HepG2 (cell line): ENCODE results near the gene PRR15L. TPM values are rescaled to one million over a fixed set of nuclear protein-coding genes. Genes with fewer than 3 reads are reported as not detected.
A peak's percentile ranks its signal among the peaks of the same experiment; 100 is the strongest.

Experiments
- ATAC-seq: fragments of 200-7000 bp; cut with Tn5 transposase; 3 replicates; pipeline ENCODE4 v1.9.1; 2020; ENCODE audit warnings: mild to moderate bottlenecking, moderate library complexity
- BruUV-seq: library from RNA; stranded (reverse); fragments of 400-500 nt; replicated peaks from 2 replicates; lab custom pipeline; 2021; lab: Mats Ljungman, UMichigan
- CTCF ChIA-PET: fragments of 300-600 bp; formaldehyde crosslinking; extraction: SDS; loops from one replicate; lab custom pipeline; 2021; ENCODE audit warnings: low total read pairs, inconsistent platforms, low intra/inter-chr PET ratio; lab: Yijun Ruan, JAX
- POLR2A ChIA-PET: fragments of 350-600 bp; sonication (Branson Sonifier 250); formaldehyde crosslinking; loops from one replicate; lab custom pipeline; 2020; ENCODE audit warnings: antibody characterized with exemption, inconsistent platforms; lab: Yijun Ruan, JAX
- DNase-seq: peaks from one replicate; pipeline ENCODE4 v3.0.0-alpha.2; 2015; ENCODE audit warnings: low spot score
- FAIRE-seq: peaks from 3 replicates; lab custom pipeline; 2011; peaks lifted over from hg19 to GRCh38; lab: Jason Lieb, UNC
- H2AFZ ChIP-seq: one replicate; pipeline ENCODE4 v1.6.1; 2011; ENCODE audit warnings: low read length, inconsistent platforms
- H3K27ac ChIP-seq: fragments of 300-600 bp; 3 replicates; pipeline ENCODE4 v1.8.0; 2011; ENCODE audit warnings: mixed run types, mild to moderate bottlenecking, mixed read lengths, low read length, inconsistent platforms; ENCODE audit not compliant: insufficient read depth; ENCODE audit errors: extremely low read length
- H3K27me3 ChIP-seq, 2 experiments: fragments of 200-600 bp in 1 of 2; 2 replicates in 1 of 2; 3 replicates in 1 of 2; pipeline versions ENCODE4 v1.6.0 to v1.8.0; 2011; ENCODE audit warnings: low read length in 2 of 2, mild to moderate bottlenecking in 2 of 2, moderate library complexity in 2 of 2, inconsistent platforms in 1 of 2; ENCODE audit not compliant: insufficient read depth in 2 of 2, control insufficient read depth in 1 of 2
- H3K36me3 ChIP-seq, 2 experiments: fragments of 200-600 bp in 1 of 2; replicated peaks in 1 of 2; 2 replicates in 1 of 2; 3 replicates in 1 of 2; pipeline versions ENCODE4 v1.5.1 to v1.8.0; 2011; ENCODE audit warnings: low read length in 2 of 2, inconsistent platforms in 1 of 2; ENCODE audit not compliant: insufficient read depth in 2 of 2, control insufficient read depth in 1 of 2
- H3K4me1 ChIP-seq: 2 replicates; pipeline ENCODE4 v1.5.1; 2012; ENCODE audit warnings: low read length, inconsistent platforms; ENCODE audit not compliant: insufficient read depth
- H3K4me2 ChIP-seq: 2 replicates; pipeline ENCODE4 v1.6.0; 2011; ENCODE audit warnings: low read depth, low read length, inconsistent platforms
- H3K4me3 ChIP-seq, 3 experiments: fragments of 200-600 bp in 1 of 3; sonication (generic), shearing (Covaris generic) in 1 of 3; replicated peaks in 1 of 3; 2 replicates each; pipeline ENCODE4 v1.5.1; 2011 to 2016; ENCODE audit warnings: low read length in 3 of 3, inconsistent platforms in 2 of 3, low read depth in 2 of 3, mild to moderate bottlenecking in 2 of 3, control low read depth in 1 of 3, mixed read lengths in 1 of 3; ENCODE audit not compliant: insufficient read depth in 1 of 3
- H3K79me2 ChIP-seq: one replicate; pipeline ENCODE4 v1.6.1; 2011; ENCODE audit warnings: low read length, inconsistent platforms; ENCODE audit not compliant: insufficient read depth
- H3K9ac ChIP-seq: 2 replicates; pipeline ENCODE4 v1.6.0; 2011; ENCODE audit warnings: mild to moderate bottlenecking, low read depth, low read length, inconsistent platforms; ENCODE audit not compliant: insufficient read depth
- H3K9me3 ChIP-seq: 2 replicates; pipeline ENCODE4 v1.5.1; 2012; ENCODE audit warnings: mild to moderate bottlenecking, low read length
- H4K20me1 ChIP-seq: 2 replicates; pipeline ENCODE4 v1.6.0; 2011; ENCODE audit warnings: inconsistent platforms, mild to moderate bottlenecking, low read length, moderate library complexity; ENCODE audit not compliant: insufficient read depth
- ATF7 ChIP-seq, 2 experiments: fragments of 450-650 bp in 1 of 2; sonication (generic) in 1 of 2; formaldehyde crosslinking in 1 of 2; IDR thresholded peaks; 2 replicates each; pipeline versions ENCODE4 v1.4.0 to v1.6.1; 2016 to 2020; ENCODE audit warnings: antibody characterized with exemption in 1 of 2, mild to moderate bottlenecking in 1 of 2, missing genetic modification reagents in 1 of 2
- E2F5 ChIP-seq: sonication (generic); formaldehyde crosslinking; conservative IDR thresholded peaks from 2 replicates; pipeline ENCODE4 v1.4.0; 2020; ENCODE audit warnings: missing genetic modification reagents
- GFI1 ChIP-seq: sonication (generic); formaldehyde crosslinking; IDR thresholded peaks from 2 replicates; pipeline ENCODE4 v1.5.0; 2020; ENCODE audit warnings: missing genetic modification reagents, mild to moderate bottlenecking, borderline replicate concordance
- MED8 ChIP-seq: sonication (generic); formaldehyde crosslinking; IDR thresholded peaks from 2 replicates; pipeline ENCODE4 v1.8.1; 2023; ENCODE audit warnings: mild to moderate bottlenecking, missing genetic modification reagents; ENCODE audit not compliant: insufficient replicate concordance
- NR3C1 ChIP-seq: sonication (generic); formaldehyde crosslinking; IDR thresholded peaks from 2 replicates; pipeline ENCODE4 v1.4.0; 2020; ENCODE audit warnings: missing genetic modification reagents
- POGZ ChIP-seq: sonication (generic); formaldehyde crosslinking; IDR thresholded peaks from 2 replicates; pipeline ENCODE4 v1.4.0; 2020; ENCODE audit warnings: mild to moderate bottlenecking, missing genetic modification reagents
- PRMT3 ChIP-seq: sonication (generic); formaldehyde crosslinking; IDR thresholded peaks from 2 replicates; pipeline ENCODE4 v1.8.1; 2022; ENCODE audit warnings: low read depth, mild to moderate bottlenecking, moderate library complexity, missing genetic modification reagents, borderline replicate concordance
- RELA ChIP-seq: sonication (generic); formaldehyde crosslinking; IDR thresholded peaks from 2 replicates; pipeline ENCODE4 v1.4.0; 2020; ENCODE audit warnings: missing genetic modification reagents
- TEAD2 ChIP-seq: sonication (generic); formaldehyde crosslinking; IDR thresholded peaks from 2 replicates; pipeline ENCODE4 v1.9.0; 2021; ENCODE audit warnings: missing genetic modification reagents
- TP53 ChIP-seq: sonication (generic); formaldehyde crosslinking; conservative IDR thresholded peaks from 2 replicates; pipeline ENCODE4 v1.4.0; 2020; ENCODE audit warnings: missing genetic modification reagents
- ZMYM2 ChIP-seq: sonication (generic); formaldehyde crosslinking; IDR thresholded peaks from 2 replicates; pipeline ENCODE4 v1.8.0; 2022; ENCODE audit warnings: mild to moderate bottlenecking, missing genetic modification reagents
- ZNF264 ChIP-seq: sonication (generic); formaldehyde crosslinking; IDR thresholded peaks from 2 replicates; pipeline ENCODE4 v1.4.0; 2020; ENCODE audit warnings: missing genetic modification reagents
- ZNF441 ChIP-seq: sonication (generic); formaldehyde crosslinking; IDR thresholded peaks from 2 replicates; pipeline ENCODE4 v1.7.0; 2021; ENCODE audit warnings: missing genetic modification reagents, borderline replicate concordance
- ZNF570 ChIP-seq: sonication (generic); formaldehyde crosslinking; IDR thresholded peaks from 2 replicates; pipeline ENCODE4 v1.4.0; 2020; ENCODE audit warnings: mild to moderate bottlenecking, missing genetic modification reagents, borderline replicate concordance
- WGBS: methylation state at CpG from one replicate; pipeline ENCODE4 v1.1.6; 2017; ENCODE audit warnings: low lambda C conversion rate; 5-methylcytosine and 5-hydroxymethylcytosine counted together
- in situ Hi-C: cut with HindIII; loops from 2 replicates; pipeline ENCODE4 v1.10.0; 2017; ENCODE audit warnings: low pct_unique_long_range_greater_than_20kb; ENCODE audit not compliant: extremely low pct_ligation_motif_present
- intact Hi-C: fragments of 100-400 bp; cut with micrococcal nuclease; formaldehyde crosslinking; loops from one replicate; pipeline ENCODE4 v1.10.0; 2022; ENCODE audit not compliant: unreplicated experiment
- polyA plus RNA-seq, 8 experiments: library from polyadenylated mRNA; depleted of rRNA in 3 of 8; stranded (reverse) in 7 of 8; unstranded in 1 of 8; fragments of >200 nt; fragmentation: Illumina TruSeq in 4 of 8; extraction: Trizol in 4 of 8; gene quantifications; 2 replicates each; pipeline versions ENCODE4 v1.2.1 to v1.2.3, GENCODE V29; 2011 to 2016; ENCODE audit warnings: low read depth in 4 of 8, missing spikeins in 1 of 8, mixed read lengths in 1 of 8; ENCODE audit not compliant: insufficient read depth in 1 of 8
- total RNA-seq, 5 experiments: library from RNA; depleted of rRNA; stranded (reverse); fragments of >200 nt; fragmentation: Illumina TruSeq; extraction: Trizol; gene quantifications; 2 replicates each; pipeline ENCODE4 v1.2.3, GENCODE V29; 2016; ENCODE audit warnings: low read depth in 1 of 5
- TF ChIP-seq, protein P1 (sequence below): sonication (generic); formaldehyde crosslinking; IDR thresholded peaks from 2 replicates; pipeline ENCODE4 v1.5.1; 2020; ENCODE audit warnings: mild to moderate bottlenecking, missing genetic modification reagents, borderline replicate concordance
- TF ChIP-seq, protein P2 (sequence below), 2 experiments: sonication (generic) in 1 of 2; formaldehyde crosslinking in 1 of 2; IDR thresholded peaks; 2 replicates each; pipeline versions ENCODE4 v1.6.1 to v1.9.0; 2014 to 2022; ENCODE audit warnings: antibody characterized with exemption in 1 of 2, borderline replicate concordance in 1 of 2, inconsistent platforms in 1 of 2, low read depth in 1 of 2, missing genetic modification reagents in 1 of 2

The PRR15L gene
- total and polyA plus RNA-seq, 2 of the 13 experiments (the other 11 are each of a cell fraction or from before 2014, with no cell fraction given) = 0.44 to 2.0 TPM

- TF ChIP-seq, protein P1, sequence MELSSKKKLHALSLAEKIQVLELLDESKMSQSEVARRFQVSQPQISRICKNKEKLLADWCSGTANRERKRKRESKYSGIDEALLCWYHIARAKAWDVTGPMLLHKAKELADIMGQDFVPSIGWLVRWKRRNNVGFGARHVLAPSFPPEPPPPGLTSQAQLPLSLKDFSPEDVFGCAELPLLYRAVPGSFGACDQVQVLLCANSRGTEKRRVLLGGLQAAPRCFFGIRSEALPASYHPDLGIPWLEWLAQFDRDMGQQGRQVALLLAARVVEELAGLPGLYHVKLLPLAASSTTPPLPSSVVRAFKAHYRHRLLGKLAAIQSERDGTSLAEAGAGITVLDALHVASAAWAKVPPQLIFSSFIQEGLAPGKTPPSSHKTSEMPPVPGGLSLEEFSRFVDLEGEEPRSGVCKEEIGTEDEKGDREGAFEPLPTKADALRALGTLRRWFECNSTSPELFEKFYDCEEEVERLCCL (CRISPR knock-in tag) = no peak
- TF ChIP-seq ZMYM2 (CRISPR knock-in tag) (no peak), TEAD2 (CRISPR knock-in tag) (no peak), RELA (CRISPR knock-in tag) (no peak), ZNF264 (no peak), ATF7 (IDR thresholded peaks at IDR 0.05) (0 out of 2 replicates have a peak, but pooled peaks have one; percentile 14), ATF7 (CRISPR knock-in tag; IDR thresholded peaks at IDR 0.05) (no peak), GFI1 (CRISPR knock-in tag) (0 out of 2 replicates have a peak, but pooled peaks have one; percentile 21)
- TF ChIP-seq, all 625 proteins: peak for 5
These were observed 7.2 kb upstream of the PRR15L start (continued) for GRCh38 chr17:47964856-47965255.

GRCh38 chr17:47962901-47963300 lies 5.2 kb upstream of the PRR15L start:
- no TSS peak for BruUV-seq
- Histone ChIP-seq H3K36me3 (no peaks in the 10 kb centered on the region), H3K4me1 (peaks cover 63% of the 10 kb centered on the region), H3K4me2 (no peak overlapping the region), H3K27me3 (no peaks in the 10 kb centered on the region; a peak in 3 of 5 replicates), H2AFZ (no peak overlapping the region), H3K27ac (no peak overlapping the region), H3K4me3 (no peak overlapping the region), H3K9me3 (no peaks in the 10 kb centered on the region), H3K9ac (no peak overlapping the region), H3K79me2 (no peaks in the 10 kb centered on the region), H4K20me1 (no peaks in the 10 kb centered on the region)
- intact Hi-C loops = no loop called here
- ChIA-PET POLR2A (no interaction called here), CTCF (no interaction called here)
- DNase-seq (no peak), FAIRE-seq (no peak), ATAC-seq (no peak)
- WGBS = 78% methylated on average over 3 of the region's 3 CpGs
- in situ Hi-C loops = no loop called here
- TF ChIP-seq, protein P2, sequence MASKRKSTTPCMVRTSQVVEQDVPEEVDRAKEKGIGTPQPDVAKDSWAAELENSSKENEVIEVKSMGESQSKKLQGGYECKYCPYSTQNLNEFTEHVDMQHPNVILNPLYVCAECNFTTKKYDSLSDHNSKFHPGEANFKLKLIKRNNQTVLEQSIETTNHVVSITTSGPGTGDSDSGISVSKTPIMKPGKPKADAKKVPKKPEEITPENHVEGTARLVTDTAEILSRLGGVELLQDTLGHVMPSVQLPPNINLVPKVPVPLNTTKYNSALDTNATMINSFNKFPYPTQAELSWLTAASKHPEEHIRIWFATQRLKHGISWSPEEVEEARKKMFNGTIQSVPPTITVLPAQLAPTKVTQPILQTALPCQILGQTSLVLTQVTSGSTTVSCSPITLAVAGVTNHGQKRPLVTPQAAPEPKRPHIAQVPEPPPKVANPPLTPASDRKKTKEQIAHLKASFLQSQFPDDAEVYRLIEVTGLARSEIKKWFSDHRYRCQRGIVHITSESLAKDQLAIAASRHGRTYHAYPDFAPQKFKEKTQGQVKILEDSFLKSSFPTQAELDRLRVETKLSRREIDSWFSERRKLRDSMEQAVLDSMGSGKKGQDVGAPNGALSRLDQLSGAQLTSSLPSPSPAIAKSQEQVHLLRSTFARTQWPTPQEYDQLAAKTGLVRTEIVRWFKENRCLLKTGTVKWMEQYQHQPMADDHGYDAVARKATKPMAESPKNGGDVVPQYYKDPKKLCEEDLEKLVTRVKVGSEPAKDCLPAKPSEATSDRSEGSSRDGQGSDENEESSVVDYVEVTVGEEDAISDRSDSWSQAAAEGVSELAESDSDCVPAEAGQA (IDR thresholded peaks at IDR 0.05; ENCODE audit: low read depth) = no peak
- TF ChIP-seq, protein P2 (CRISPR knock-in tag; IDR thresholded peaks at IDR 0.05; ENCODE audit: borderline replicate concordance) = no peak
- TF ChIP-seq TP53 (CRISPR knock-in tag) (no peak), PRMT3 (CRISPR knock-in tag) (no peak), ZNF441 (no peak), MED8 (CRISPR knock-in tag) (no peak), NR3C1 (CRISPR knock-in tag) (no peak), ZNF570 (CRISPR knock-in tag) (no peak), E2F5 (CRISPR knock-in tag) (no peak), POGZ (no peak)
